ENCODE results near the gene ARHGAP23.
A peak's percentile ranks its signal among the peaks of the same experiment; 100 is the strongest.
"Not testable (repeated sequence)": the region's sequence is repeated elsewhere in the genome, so short reads cannot be mapped to it uniquely, and the experiment has no call there.

ARHGAP23 gene

GRCh38 chr17:38461683-38462082, 33.4 kb downstream of the ARHGAP23 start:
- DNase-seq = no peak

GRCh38 chr17:38463451-38463858, 35.2 kb downstream of the ARHGAP23 start:
- no peak for DNase-seq

- no peak for DNase-seq
Observed at GRCh38 chr17:38464251-38464722, 36.0 kb downstream of the ARHGAP23 start.

GRCh38 chr17:38464723-38465390, 36.6 kb downstream of the ARHGAP23 start:
- DNase-seq = peak; percentile 45

GRCh38 chr17:38465391-38466345, 37.4 kb downstream of the ARHGAP23 start:
- no peak for DNase-seq

GRCh38 chr17:38466346-38467315, 38.4 kb downstream of the ARHGAP23 start:
- no peak for DNase-seq

- DNase-seq = no peak
Observed at GRCh38 chr17:38467491-38467890, 39.2 kb downstream of the ARHGAP23 start.

GRCh38 chr17:38469875-38470274, 41.6 kb downstream of the ARHGAP23 start:
- DNase-seq = no peak

GRCh38 chr17:38471253-38471652, 43.0 kb downstream of the ARHGAP23 start:
- not testable (repeated sequence) for DNase-seq

- DNase-seq = not testable (repeated sequence)
Observed at GRCh38 chr17:38474666-38475065, 46.4 kb downstream of the ARHGAP23 start.

GRCh38 chr17:38476549-38476948, 48.3 kb downstream of the ARHGAP23 start:
- no peak for DNase-seq

- DNase-seq = not testable (repeated sequence)
Observed at GRCh38 chr17:38477417-38477816, 49.2 kb downstream of the ARHGAP23 start.

GRCh38 chr17:38477951-38478350, 49.7 kb downstream of the ARHGAP23 start:
- DNase-seq = not testable (repeated sequence)

GRCh38 chr17:38478667-38479066, 50.4 kb downstream of the ARHGAP23 start:
- not testable (repeated sequence) for DNase-seq

GRCh38 chr17:38482039-38482699, 53.9 kb downstream of the ARHGAP23 start:
- not testable (repeated sequence) for DNase-seq

- DNase-seq = not testable (repeated sequence)
Observed at GRCh38 chr17:38482700-38483043, 54.4 kb downstream of the ARHGAP23 start.

- DNase-seq = peak; percentile 24
Observed at GRCh38 chr17:38484242-38485145, 56.2 kb downstream of the ARHGAP23 start.

GRCh38 chr17:38485146-38485468, 56.8 kb downstream of the ARHGAP23 start:
- no peak for DNase-seq

- DNase-seq = not testable (repeated sequence)
Observed at GRCh38 chr17:38485681-38486298, 57.5 kb downstream of the ARHGAP23 start.

- not testable (repeated sequence) for DNase-seq
Observed at GRCh38 chr17:38489774-38490173, 61.5 kb downstream of the ARHGAP23 start.
